Calu3 (cell line): ENCODE results near the gene RAD23A. TPM values are rescaled to one million over a fixed set of nuclear protein-coding genes. Genes with fewer than 3 reads are reported as not detected.

Experiments
- BruUV-seq: library from RNA; stranded (reverse); fragments of 400-500 nt; replicated peaks from 2 replicates; lab custom pipeline; 2021; lab: Mats Ljungman, UMichigan
- CTCF ChIA-PET: fragments of 300-600 bp; sonication (Branson Sonifier 250); formaldehyde crosslinking; loops from one replicate; lab custom pipeline; 2022; ENCODE audit warnings: antibody characterized with exemption; lab: Charles Lee
- DNase-seq: peaks from one replicate; pipeline ENCODE4 v3.0.0; 2022
- H3K27ac Mint-ChIP-seq: one replicate; pipeline ENCODE4 v1.8.0; 2022; ENCODE audit warnings: mixed read lengths; ENCODE audit not compliant: unreplicated experiment
- H3K27me3 Mint-ChIP-seq: one replicate; pipeline ENCODE4 v1.8.0; 2022; ENCODE audit warnings: mixed read lengths; ENCODE audit not compliant: unreplicated experiment
- H3K36me3 Mint-ChIP-seq: one replicate; pipeline ENCODE4 v1.8.0; 2022; ENCODE audit warnings: mild to moderate bottlenecking, moderate library complexity, mixed read lengths; ENCODE audit not compliant: insufficient read depth, unreplicated experiment
- H3K4me1 Mint-ChIP-seq: one replicate; pipeline ENCODE4 v1.8.0; 2022; ENCODE audit warnings: mild to moderate bottlenecking, low read depth, mixed read lengths; ENCODE audit not compliant: unreplicated experiment
- H3K4me3 Mint-ChIP-seq: one replicate; pipeline ENCODE4 v1.8.0; 2022; ENCODE audit warnings: mild to moderate bottlenecking, low read depth, moderate library complexity, mixed read lengths; ENCODE audit not compliant: unreplicated experiment
- H3K9me3 Mint-ChIP-seq: one replicate; pipeline ENCODE4 v1.8.0; 2022; ENCODE audit warnings: low read depth, mixed read lengths; ENCODE audit not compliant: unreplicated experiment
- CTCF ChIP-seq: fragments of 200-600 bp; IDR thresholded peaks from one replicate; pipeline ENCODE4 v1.8.0; 2022; ENCODE audit warnings: antibody characterized with exemption; ENCODE audit not compliant: unreplicated experiment
- intact Hi-C: fragments of 100-400 bp; cut with micrococcal nuclease; formaldehyde crosslinking; loops from one replicate; pipeline ENCODE4 v1.10.0; 2022; ENCODE audit not compliant: unreplicated experiment
- total RNA-seq: library from RNA; stranded (reverse); gene quantifications from 2 replicates; pipeline ENCODE4 v1.2.3, GENCODE V29; 2022

The RAD23A gene
- total RNA-seq, 1 experiment from 2014 or later = 110 TPM

GRCh38 chr19:12979974-12980373 lies 34.3 kb downstream of the RAD23A start:
- CTCF ChIA-PET = interaction anchor here (0.6 to 0.9 kb wide), 2 partner anchors 10 to 74 kb away, joined by 3 read pairs; no protein-coding TSS in a partner anchor
- Mint-ChIP-seq H3K4me3 (no peak overlapping the region), H3K9me3 (no peaks in the 10 kb centered on the region), H3K36me3 (peaks cover 17% of the 10 kb centered on the region), H3K4me1 (no peaks in the 10 kb centered on the region), H3K27ac (no peak overlapping the region), H3K27me3 (no peaks in the 10 kb centered on the region)
- no TSS peak for BruUV-seq
- intact Hi-C loops = loop anchor here (5.0 to 10.0 kb wide), 2 partner anchors 112 to 285 kb away; no protein-coding TSS in a partner anchor
- no peak for TF ChIP-seq CTCF
- DNase-seq = no peak

GRCh38 chr19:12982648-12983047 lies 37.0 kb downstream of the RAD23A start:
- no peak for DNase-seq
- no peak for TF ChIP-seq CTCF
- Mint-ChIP-seq H3K36me3 (peaks cover 17% of the 10 kb centered on the region), H3K27me3 (no peaks in the 10 kb centered on the region), H3K9me3 (no peaks in the 10 kb centered on the region), H3K27ac (no peak overlapping the region), H3K4me3 (no peak overlapping the region), H3K4me1 (no peaks in the 10 kb centered on the region)
- no TSS peak for BruUV-seq
- intact Hi-C loops = no loop called here
- CTCF ChIA-PET = no interaction called here

- no peaks in the 10 kb centered on the region for H3K9me3 Mint-ChIP-seq
- H3K4me1 Mint-ChIP-seq = no peaks in the 10 kb centered on the region
- peaks cover 13% of the 10 kb centered on the region for H3K36me3 Mint-ChIP-seq
- CTCF ChIA-PET = interaction anchor here (1.0 kb wide), 1 partner anchor 78 kb away, joined by 6 read pairs; no protein-coding TSS in a partner anchor
- intact Hi-C loops = no loop called here
- BruUV-seq = no TSS peak
- H3K4me3 Mint-ChIP-seq = no peak overlapping the region
- H3K27me3 Mint-ChIP-seq = no peaks in the 10 kb centered on the region
- DNase-seq = no peak
- H3K27ac Mint-ChIP-seq = no peak overlapping the region
- no peak for TF ChIP-seq CTCF
Measured at GRCh38 chr19:12983091-12983490, 37.4 kb downstream of the RAD23A start.

GRCh38 chr19:12983542-12984142 lies 38.0 kb downstream of the RAD23A start:
- DNase-seq = peak; percentile 82
- H3K27ac Mint-ChIP-seq = no peak overlapping the region
- intact Hi-C loops = no loop called here
- H3K36me3 Mint-ChIP-seq = peaks cover 11% of the 10 kb centered on the region
- no peak overlapping the region for H3K4me3 Mint-ChIP-seq
- BruUV-seq = no TSS peak
- H3K27me3 Mint-ChIP-seq = no peaks in the 10 kb centered on the region
- no peaks in the 10 kb centered on the region for H3K4me1 Mint-ChIP-seq
- CTCF ChIA-PET = interaction anchor here (1.0 kb wide), 1 partner anchor 77 kb away, joined by 6 read pairs; no protein-coding TSS in a partner anchor
- peak; percentile 85 for TF ChIP-seq CTCF
- no peaks in the 10 kb centered on the region for H3K9me3 Mint-ChIP-seq
